GM19351 (cell line): ENCODE data around the gene TBC1D16.
"Not testable (repeated sequence)": the region's sequence is repeated elsewhere in the genome, so short reads cannot be mapped to it uniquely, and the experiment has no call there.

Experiments
- ATAC-seq: cut with Tn5 transposase; IDR thresholded peaks from one replicate; pipeline ENCODE4 v1.9.1; 2021; ENCODE audit warnings: mild to moderate bottlenecking, moderate library complexity; ENCODE audit not compliant: unreplicated experiment

Gene TBC1D16

DNA sequence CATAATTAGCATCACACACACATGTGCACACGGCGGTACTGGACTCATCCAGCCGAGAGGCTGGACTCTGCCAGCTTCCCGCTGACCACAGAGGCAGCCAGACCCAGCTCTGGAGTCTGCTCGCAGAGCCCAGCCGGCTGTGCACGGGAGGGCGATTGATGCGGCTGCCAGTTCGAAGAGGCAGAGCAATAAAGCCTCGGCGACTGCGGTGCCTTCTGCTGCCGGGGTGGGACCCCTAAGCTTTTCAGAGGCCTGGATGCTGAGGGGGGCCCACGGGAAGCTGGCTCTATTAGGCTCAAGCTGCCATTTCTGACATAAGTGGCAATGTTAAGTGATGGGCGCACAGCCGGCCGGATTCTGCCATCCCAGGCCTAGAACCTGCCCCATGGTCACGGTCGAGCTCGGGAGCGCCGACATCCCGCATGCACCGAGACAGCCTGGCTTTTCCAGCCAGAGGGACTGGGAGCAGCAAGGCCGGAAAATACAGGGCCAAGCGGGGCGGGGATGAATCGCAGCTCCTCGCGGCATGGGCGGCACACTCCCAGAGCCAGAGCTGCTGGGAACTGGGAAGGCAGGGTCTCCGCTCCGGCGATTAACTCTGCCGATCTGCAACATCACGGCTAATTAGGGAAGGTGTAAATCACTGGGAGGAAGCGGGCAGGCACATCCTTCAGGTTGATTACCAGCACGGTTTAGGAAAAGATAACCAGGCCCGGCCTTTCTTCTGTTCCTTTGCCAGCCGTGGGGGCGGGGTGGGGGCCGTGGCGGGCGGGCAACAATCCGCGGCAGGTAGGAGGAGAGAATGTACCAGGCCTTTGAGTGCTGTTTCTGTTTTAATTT, 57.7 kb downstream of the TBC1D16 start:
- ATAC-seq = no peak

GRCh38 chr17:79977161-79977631, 58.5 kb downstream of the TBC1D16 start:
- ATAC-seq = no peak

DNA sequence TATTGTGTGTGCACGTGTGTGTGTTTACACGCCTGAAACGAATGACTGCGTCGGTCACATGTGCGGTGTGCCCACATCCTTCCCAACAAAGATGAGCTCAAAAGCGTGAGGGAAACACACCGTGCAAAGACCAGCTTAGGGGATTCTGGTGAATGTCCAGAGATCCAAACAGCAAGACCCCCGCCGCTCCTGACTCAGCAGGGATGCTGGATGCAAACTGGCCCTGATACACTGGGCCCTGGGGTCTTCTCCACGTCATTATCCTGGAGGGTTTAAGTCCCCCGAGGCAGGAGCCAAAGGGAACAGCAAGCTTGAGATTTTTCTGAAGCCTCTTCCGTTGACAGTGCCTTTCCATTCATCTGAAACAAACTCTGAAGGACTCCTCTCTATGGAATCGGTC, 59.2 kb downstream of the TBC1D16 start:
- no peak for ATAC-seq

DNA sequence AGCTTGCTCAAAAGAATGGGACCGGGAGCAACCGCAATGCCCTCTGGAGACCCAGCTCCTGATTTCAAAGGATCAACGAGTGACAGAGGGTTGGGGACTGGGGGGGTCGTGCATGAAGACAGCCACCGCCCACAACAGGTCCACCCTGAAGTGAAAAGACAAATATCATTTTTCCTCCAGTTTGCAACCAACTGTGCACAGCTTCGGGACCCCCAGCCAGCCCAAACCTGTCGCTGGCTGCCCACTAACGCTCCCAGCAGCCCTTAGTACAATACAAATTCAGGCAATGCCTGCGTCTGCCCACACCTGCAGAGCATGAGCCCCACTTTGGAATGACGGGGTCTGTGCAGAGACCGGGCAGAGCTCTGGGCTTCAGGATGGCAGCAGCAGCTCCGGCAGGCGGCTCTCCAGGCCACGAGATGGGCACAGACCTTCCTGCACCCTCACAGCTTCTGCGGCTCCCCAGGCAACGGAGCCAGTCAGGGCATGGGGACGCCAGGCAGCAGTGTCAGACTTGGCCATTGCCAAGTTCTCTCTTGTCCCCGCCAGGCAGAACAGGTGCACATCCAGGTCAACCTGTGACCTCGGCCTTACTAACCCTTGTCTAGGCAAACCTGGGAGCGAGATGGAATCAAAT, 60.1 kb downstream of the TBC1D16 start:
- ATAC-seq = no peak

GRCh38 chr17:79974566-79975497, 60.8 kb downstream of the TBC1D16 start:
- no peak for ATAC-seq

DNA sequence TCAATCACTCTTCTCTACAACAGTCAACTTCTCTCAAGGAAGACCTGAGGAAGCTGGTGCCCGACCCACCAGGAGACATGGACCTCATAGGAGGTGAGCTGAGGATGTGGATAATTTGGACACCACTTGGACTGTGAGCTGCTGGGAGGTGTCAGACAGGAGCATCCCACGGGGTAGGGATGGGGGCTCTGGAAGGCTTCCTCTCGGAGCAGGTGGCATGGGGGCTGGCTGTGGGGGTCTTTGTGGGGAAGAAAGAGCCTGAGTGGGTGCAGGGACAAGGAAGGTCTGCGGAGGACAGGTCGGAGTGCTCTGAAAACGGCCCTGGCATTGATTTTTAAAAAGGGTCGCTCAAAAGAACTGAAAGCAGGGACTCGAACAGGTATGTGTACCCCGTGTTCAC, 64.0 kb downstream of the TBC1D16 start:
- no peak for ATAC-seq

DNA sequence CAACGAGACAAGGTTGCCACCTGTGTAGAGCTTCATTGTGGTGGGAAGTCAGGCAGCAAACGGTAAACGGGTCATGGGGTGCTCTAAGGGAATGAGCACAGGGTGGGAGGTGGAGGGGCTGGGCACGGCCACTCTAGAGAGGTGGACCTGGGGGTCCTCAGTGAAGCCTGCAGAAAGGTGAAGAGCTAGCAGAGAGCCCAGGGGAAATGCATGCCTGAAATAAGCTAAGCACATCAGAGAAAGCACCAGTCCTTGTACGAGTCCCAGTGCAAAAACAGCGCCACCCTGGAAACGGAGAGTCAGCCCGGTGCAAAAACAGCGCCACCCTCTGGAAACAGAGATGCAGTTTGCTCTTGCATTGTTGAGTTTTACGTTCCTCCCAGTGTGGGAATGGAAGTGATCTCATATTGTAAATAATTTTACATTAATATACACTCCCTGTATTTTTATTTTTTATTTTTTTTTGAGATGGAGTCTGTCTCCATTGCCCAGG, 65.0 kb downstream of the TBC1D16 start:
- ATAC-seq = no peak

DNA sequence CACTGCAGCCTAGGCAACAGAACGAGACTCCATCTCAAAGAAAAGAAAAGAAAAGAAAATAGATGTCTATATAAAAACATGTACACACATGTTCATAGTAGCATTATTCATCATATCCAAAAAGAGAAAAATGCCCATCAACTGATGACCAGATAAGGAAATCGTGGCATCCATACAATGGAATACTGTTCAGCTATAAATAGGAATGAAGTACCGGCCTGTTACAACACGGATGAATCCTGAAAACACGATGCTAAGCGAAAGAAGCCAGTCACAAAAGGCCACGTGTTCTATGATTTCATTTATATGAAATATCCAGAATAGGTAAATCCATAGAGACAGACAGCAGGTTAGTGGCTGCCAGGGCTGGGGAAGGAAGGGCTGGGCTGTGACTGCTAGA, 65.8 kb downstream of the TBC1D16 start:
- no peak for ATAC-seq

DNA sequence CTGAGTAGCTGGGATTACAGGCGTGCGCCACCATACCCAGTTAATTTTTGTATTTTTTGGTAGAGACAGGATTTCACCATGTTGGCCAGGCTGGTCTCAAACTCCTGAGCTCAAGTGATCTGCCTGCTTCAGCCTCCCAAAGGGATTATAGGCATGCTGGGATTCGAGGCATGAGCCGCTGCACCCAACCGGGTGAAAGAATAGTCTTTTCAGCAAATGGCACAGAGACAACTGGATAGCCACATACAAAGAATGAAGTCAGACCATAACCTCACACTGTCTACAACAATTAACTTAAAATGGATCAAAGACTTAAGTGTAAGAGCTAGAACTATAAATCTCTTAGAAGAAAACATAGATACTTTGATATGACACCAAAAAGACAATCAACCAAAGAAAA, 67.6 kb downstream of the TBC1D16 start:
- ATAC-seq = no peak

DNA sequence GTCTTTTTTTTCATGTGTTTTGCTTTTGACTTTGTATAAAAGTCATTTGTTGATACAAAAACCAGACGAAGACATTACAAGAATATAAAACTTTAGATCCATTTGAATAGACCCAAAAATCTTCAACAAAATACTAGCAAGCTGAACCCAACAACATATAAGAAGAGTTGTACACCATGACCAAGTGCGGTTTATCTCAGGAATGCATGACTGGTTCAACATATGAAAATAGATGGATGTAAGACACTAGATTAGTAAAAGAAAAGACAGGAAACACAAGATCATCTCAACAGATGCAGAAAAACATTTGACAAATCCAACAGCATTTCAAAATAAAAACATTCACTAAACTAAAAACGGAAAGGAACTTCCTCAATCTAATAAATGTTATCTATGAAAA, 69.0 kb downstream of the TBC1D16 start:
- ATAC-seq = no peak

DNA sequence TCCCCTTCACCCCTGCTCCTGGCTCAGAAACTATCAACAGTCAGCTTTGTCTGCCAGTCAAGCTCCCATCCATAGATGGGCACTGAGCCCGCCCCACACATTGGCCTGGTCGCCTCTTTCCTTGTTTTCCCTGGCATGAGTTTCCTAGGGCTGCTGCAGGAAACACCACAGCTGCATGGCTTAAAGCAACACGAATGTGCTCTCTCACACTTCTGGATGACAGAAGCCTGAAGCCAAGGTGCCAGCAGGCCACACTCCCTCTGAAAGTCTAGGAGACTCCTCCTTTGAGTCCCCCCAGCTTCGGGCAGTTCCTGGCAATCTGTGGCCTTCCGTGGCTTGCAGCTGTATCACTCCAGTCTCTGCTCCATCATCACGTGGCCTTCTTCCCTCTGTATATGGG, 69.9 kb downstream of the TBC1D16 start:
- ATAC-seq = no peak

DNA sequence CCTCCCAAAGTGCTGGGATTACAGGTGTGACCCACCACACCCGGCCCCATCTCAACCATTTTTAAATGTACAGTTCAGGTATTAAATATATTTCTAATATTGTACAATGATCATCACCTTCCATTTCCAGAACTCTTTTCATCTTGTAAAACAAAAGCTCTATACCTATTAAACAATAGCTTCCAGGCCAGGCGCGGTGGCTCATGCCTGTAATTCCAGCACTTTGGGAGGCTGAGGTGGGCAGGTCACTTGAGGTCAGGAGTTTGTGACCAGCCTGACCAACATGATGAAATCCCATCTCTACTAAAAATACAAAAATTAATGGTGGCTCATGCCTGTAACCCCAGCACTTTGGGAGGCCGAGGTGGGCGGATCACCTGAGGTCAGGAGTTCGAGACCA, 73.2 kb downstream of the TBC1D16 start:
- not testable (repeated sequence) for ATAC-seq

DNA sequence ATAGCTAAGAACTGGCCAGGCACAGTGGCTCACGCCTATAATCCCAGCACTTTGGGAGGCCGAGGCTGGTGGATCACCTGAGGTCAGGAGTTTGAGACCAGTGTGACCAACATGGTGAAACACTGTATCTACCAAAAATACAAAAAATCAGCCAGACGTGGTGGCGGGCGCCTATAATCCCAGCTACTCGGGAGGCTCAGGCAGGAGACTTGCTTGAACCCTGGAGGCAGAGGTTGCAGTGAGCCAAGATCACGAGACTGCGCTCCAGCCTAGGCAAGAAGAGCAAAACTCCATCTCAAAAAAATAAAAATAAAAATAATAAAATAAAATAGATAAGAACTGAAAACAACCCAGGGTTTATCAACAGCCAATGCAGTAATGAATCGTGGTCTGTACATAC, 74.1 kb downstream of the TBC1D16 start:
- not testable (repeated sequence) for ATAC-seq

DNA sequence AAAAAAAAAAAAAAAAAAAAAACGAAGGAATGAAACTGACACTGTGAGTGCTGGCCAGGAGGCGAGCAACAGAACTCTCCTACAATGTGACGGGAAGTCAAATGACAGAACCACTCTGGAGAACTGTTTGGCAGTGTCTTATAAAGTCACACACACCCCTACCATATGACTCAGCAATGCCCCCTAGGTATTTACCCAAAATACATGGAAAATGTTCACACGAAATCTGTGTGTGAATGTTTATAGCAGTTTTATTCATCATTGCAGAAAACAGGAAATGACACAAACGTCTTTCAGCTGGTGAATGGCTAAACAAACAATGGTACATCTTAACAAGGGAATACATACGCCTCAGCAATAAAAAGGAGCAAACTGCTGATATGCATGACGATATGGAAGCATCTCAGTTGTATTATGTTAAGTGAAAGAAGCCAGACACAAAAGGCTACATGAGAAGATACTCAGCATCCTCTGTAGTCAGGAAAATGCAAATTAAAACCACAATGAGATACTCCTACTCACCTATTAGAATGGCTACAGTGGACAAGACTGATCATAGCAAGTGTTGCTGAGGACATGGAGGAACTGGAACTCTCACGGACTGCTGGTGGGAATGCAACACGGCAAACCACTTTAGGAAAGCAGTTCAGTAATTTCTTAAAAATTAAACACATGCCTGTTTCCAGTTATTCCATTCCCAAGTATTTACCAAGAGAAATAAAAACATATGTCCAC, 74.7 kb downstream of the TBC1D16 start:
- no peak for ATAC-seq

GRCh38 chr17:79959042-79959441, 76.6 kb downstream of the TBC1D16 start:
- ATAC-seq = no peak

- no peak for ATAC-seq
Measured at GRCh38 chr17:79956853-79957252, 78.8 kb downstream of the TBC1D16 start.

- not testable (repeated sequence) for ATAC-seq
Measured at GRCh38 chr17:79956441-79956735, 79.3 kb downstream of the TBC1D16 start.

- no peak for ATAC-seq
Measured at GRCh38 chr17:79955691-79956440, 79.8 kb downstream of the TBC1D16 start.

GRCh38 chr17:79955167-79955549, 80.5 kb downstream of the TBC1D16 start:
- no peak for ATAC-seq
